ENCODE data around the gene RAD51B. TPM values are rescaled to one million over a fixed set of nuclear protein-coding genes. Genes with fewer than 3 reads are reported as not detected.
"Not testable (repeated sequence)": the region's sequence is repeated elsewhere in the genome, so short reads cannot be mapped to it uniquely, and the experiment has no call there.

Gene RAD51B
- total RNA-seq, 1 experiment from 2014 or later = 29.9 TPM

DNA sequence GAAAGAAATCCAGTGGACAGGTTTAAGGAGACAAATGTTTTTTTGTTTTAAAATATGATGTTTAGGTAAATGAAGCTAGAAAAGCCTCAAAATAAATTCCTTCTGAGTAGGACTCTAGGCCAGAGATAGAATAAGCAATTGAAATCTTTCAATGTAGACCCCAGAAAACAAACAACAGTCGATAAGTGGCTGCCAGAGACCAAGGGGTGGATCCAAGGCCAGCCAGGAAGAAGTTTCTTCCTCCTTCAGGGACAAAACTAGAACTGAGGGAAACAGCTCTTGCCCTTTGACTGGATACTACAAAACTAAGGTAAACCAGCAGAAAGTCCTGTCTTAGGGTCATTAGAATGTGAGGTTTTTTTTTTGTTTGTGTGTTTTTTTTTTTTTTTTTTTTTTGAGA, 481.6 kb downstream of the RAD51B start:
- no peak for DNase-seq

DNA sequence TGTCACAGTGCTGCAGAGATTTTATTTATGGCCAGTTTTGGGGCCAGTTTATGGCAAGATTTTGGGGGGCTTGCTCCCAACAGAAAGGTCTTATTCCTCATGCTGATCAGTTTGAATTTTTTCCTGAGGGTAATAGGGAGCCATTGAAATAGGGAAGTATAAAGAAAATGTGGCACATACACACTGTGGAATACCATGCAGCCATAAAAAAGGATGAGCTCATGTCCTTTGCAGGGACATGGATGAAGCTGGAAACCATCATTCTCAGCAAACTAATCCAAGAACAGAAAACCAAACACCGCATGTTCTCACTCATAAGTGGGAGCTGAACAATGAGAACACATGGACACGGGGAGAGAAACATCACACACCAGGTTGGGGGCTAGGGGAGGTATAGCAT, 483.4 kb downstream of the RAD51B start:
- H3K27ac ChIP-seq; H4K20me1 ChIP-seq (ENCODE audit: insufficient read depth); H3K4me3 ChIP-seq; H3K9me3 ChIP-seq (ENCODE audit: insufficient read depth, low read depth); H3K79me2 ChIP-seq (ENCODE audit: low read depth); DNase-seq; H3K4me2 ChIP-seq; H3K9me2 ChIP-seq (ENCODE audit: insufficient read depth); H3K27me3 ChIP-seq (ENCODE audit: insufficient read depth, low read depth); intact Hi-C loops (cut with micrococcal nuclease; ENCODE audit: unreplicated experiment); POLR2A ChIA-PET (ENCODE audit: unreplicated experiment); BruUV-seq (replicated peaks); H2AFZ ChIP-seq; H3K36me3 ChIP-seq (ENCODE audit: low read depth): not testable (repeated sequence)
- Histone ChIP-seq H3F3A (ENCODE audit: insufficient read depth, low read depth) (peaks cover 37% of the 10 kb centered on the region), H3K4me1 (replicated peaks; ENCODE audit: insufficient read depth) (peaks cover 43% of the 10 kb centered on the region)
- CTCF ChIA-PET = interaction anchor here (0.7 kb wide), 1 partner anchor 126 kb away, joined by 7 read pairs; no protein-coding TSS in a partner anchor

More for the DNA sequence above, 481.6 kb downstream of the RAD51B start:
- H3K79me2 ChIP-seq (ENCODE audit: low read depth) = no peaks in the 10 kb centered on the region
- no peaks in the 10 kb centered on the region for H4K20me1 ChIP-seq (ENCODE audit: insufficient read depth)
- ChIA-PET CTCF (no interaction called here), POLR2A (ENCODE audit: unreplicated experiment) (no interaction called here)
- peaks cover 28% of the 10 kb centered on the region for H3K4me1 ChIP-seq (replicated peaks; ENCODE audit: insufficient read depth)
- TF ChIP-seq, protein P1, sequence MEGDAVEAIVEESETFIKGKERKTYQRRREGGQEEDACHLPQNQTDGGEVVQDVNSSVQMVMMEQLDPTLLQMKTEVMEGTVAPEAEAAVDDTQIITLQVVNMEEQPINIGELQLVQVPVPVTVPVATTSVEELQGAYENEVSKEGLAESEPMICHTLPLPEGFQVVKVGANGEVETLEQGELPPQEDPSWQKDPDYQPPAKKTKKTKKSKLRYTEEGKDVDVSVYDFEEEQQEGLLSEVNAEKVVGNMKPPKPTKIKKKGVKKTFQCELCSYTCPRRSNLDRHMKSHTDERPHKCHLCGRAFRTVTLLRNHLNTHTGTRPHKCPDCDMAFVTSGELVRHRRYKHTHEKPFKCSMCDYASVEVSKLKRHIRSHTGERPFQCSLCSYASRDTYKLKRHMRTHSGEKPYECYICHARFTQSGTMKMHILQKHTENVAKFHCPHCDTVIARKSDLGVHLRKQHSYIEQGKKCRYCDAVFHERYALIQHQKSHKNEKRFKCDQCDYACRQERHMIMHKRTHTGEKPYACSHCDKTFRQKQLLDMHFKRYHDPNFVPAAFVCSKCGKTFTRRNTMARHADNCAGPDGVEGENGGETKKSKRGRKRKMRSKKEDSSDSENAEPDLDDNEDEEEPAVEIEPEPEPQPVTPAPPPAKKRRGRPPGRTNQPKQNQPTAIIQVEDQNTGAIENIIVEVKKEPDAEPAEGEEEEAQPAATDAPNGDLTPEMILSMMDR (conservative IDR thresholded peaks at IDR 0.05) = no peak
- no peak for TF ChIP-seq EZH2 (IDR thresholded peaks at IDR 0.05; ENCODE audit: low read depth)
- H3K27me3 ChIP-seq (ENCODE audit: insufficient read depth, low read depth) = no peaks in the 10 kb centered on the region
- intact Hi-C loops (cut with micrococcal nuclease; ENCODE audit: unreplicated experiment) = no loop called here
- H3F3A ChIP-seq (ENCODE audit: insufficient read depth, low read depth) = peaks cover 21% of the 10 kb centered on the region
- no peaks in the 10 kb centered on the region for H3K36me3 ChIP-seq (ENCODE audit: low read depth)
- H3K9me3 ChIP-seq (ENCODE audit: insufficient read depth, low read depth) = peaks cover 5% of the 10 kb centered on the region; the same call in 1 of the 2 replicates
- BruUV-seq (replicated peaks) = no TSS peak
- no peak overlapping the region for H2AFZ ChIP-seq
- H3K4me2 ChIP-seq = no peak overlapping the region
- H3K27ac ChIP-seq = no peak overlapping the region
- no peaks in the 10 kb centered on the region for H3K9me2 ChIP-seq (ENCODE audit: insufficient read depth)
- no peak overlapping the region for H3K4me3 ChIP-seq

DNA sequence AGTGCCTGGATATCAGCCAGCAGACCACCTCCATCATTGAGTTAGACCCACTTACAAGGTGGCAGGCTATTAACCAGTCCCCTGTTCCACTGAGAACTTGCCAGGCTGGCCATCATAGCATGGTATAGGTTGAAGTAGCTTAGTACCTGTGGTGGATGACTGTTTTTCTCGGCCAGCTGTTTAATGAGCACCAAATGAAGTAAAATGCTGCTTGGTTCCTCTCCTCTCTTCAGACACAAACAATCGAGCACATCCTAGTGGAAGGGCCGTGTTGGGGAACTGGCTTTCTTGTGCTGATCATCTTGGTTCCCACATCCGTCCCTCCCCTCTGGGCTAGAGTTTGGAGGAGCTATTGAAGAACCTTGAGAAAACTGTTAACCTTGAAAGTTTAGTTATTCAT, 486.2 kb downstream of the RAD51B start:
- intact Hi-C loops (cut with micrococcal nuclease; ENCODE audit: unreplicated experiment) = loop anchor here (2.0 to 5.0 kb wide), 2 partner anchors 53 to 153 kb away; no protein-coding TSS in a partner anchor

More for the DNA sequence above, 486.2 kb downstream of the RAD51B start:
- H3K4me3 ChIP-seq = no peak overlapping the region; the same call in 1 of the 2 replicates
- H3K9me3 ChIP-seq (ENCODE audit: insufficient read depth, low read depth) = no peaks in the 10 kb centered on the region
- POLR2A ChIA-PET (ENCODE audit: unreplicated experiment) = interaction anchor here (0.6 kb wide), 1 partner anchor 637 kb away, joined by 5 read pairs; no protein-coding TSS in a partner anchor
- TF ChIP-seq, protein P1 (conservative IDR thresholded peaks at IDR 0.05) = no peak
- no peak for TF ChIP-seq EZH2 (IDR thresholded peaks at IDR 0.05; ENCODE audit: low read depth)
- H3K79me2 ChIP-seq (ENCODE audit: low read depth) = no peaks in the 10 kb centered on the region
- H4K20me1 ChIP-seq (ENCODE audit: insufficient read depth) = no peaks in the 10 kb centered on the region
- no peaks in the 10 kb centered on the region for H3K27me3 ChIP-seq (ENCODE audit: insufficient read depth, low read depth)
- CTCF ChIA-PET = no interaction called here
- no peaks in the 10 kb centered on the region for H3K9me2 ChIP-seq (ENCODE audit: insufficient read depth)
- peak overlapping the region; percentile 95 for H3K27ac ChIP-seq
- H3K4me1 ChIP-seq (replicated peaks; ENCODE audit: insufficient read depth) = peaks cover 62% of the 10 kb centered on the region
- no peak overlapping the region for H2AFZ ChIP-seq
- peak overlapping the region; percentile 70 for H3K4me2 ChIP-seq
- DNase-seq = no peak
- peaks cover 52% of the 10 kb centered on the region for H3F3A ChIP-seq (ENCODE audit: insufficient read depth, low read depth)
- H3K36me3 ChIP-seq (ENCODE audit: low read depth) = no peaks in the 10 kb centered on the region
- no TSS peak for BruUV-seq (replicated peaks)
